ENCODE data around the gene TP73.

The TP73 gene

DNA sequence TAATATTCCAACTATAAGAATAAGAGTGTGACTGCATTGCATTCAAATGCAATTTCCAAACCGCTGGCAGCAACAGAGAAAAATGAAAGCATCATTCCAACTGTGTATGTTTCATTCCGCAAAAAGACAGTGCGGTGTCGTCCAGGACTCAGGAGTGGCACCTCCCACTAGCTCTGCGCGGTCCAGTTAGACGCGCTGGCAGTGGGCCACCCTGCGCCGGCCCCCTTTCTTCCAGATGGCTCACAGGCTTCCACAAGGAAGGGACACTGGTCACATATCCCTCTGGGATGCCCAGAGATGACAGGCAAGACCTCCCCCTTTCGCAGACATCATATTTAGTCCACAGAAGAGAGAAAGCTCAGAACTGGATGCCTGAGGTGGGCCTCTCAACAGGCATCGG lies 14.3 kb upstream of the TP73 start:
- Histone ChIP-seq H3K9me3 (ENCODE audit: control insufficient read depth, insufficient read depth, low read depth, low read length) (no peaks in the 10 kb centered on the region), H3K36me3 (ENCODE audit: control insufficient read depth, insufficient read depth, low read length) (peaks cover 71% of the 10 kb centered on the region), H3K9ac (ENCODE audit: low read length) (no peak overlapping the region), H3K27me3 (ENCODE audit: control insufficient read depth, insufficient read depth, low read length) (no peaks in the 10 kb centered on the region), H3K27ac (ENCODE audit: low read depth, low read length) (no peak overlapping the region), H3K4me3 (ENCODE audit: low read depth, low read length) (no peak overlapping the region), H3K4me1 (ENCODE audit: control insufficient read depth, insufficient read depth, low read length) (no peaks in the 10 kb centered on the region)

DNA sequence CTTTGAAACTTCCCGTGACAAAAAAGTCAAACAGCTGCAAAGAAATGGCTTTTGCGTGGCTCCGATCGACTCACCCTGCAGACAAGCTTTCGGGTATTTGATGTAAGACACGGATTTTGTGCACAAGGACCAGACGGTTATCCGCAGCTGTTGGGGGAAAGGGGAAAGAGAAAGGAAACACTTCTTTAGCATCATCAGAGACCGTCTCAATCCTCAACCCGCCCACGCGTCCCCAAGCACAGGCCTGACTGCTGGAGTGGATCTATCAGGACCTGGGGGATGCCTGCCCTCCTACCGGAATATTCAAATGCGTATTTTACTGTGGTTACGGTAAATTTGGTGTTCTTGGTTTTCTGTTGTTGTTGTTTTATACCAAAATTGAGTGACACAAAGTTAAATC lies 13.6 kb upstream of the TP73 start:
- no peaks in the 10 kb centered on the region for H3K4me1 ChIP-seq (ENCODE audit: control insufficient read depth, insufficient read depth, low read length)
- no peak overlapping the region for H3K4me3 ChIP-seq (ENCODE audit: low read depth, low read length)
- peaks cover 68% of the 10 kb centered on the region for H3K36me3 ChIP-seq (ENCODE audit: control insufficient read depth, insufficient read depth, low read length)
- no peaks in the 10 kb centered on the region for H3K9me3 ChIP-seq (ENCODE audit: control insufficient read depth, insufficient read depth, low read depth, low read length)
- H3K27ac ChIP-seq (ENCODE audit: low read depth, low read length): no peak overlapping the region
- H3K9ac ChIP-seq (ENCODE audit: low read length): no peak overlapping the region
- no peaks in the 10 kb centered on the region for H3K27me3 ChIP-seq (ENCODE audit: control insufficient read depth, insufficient read depth, low read length)

DNA sequence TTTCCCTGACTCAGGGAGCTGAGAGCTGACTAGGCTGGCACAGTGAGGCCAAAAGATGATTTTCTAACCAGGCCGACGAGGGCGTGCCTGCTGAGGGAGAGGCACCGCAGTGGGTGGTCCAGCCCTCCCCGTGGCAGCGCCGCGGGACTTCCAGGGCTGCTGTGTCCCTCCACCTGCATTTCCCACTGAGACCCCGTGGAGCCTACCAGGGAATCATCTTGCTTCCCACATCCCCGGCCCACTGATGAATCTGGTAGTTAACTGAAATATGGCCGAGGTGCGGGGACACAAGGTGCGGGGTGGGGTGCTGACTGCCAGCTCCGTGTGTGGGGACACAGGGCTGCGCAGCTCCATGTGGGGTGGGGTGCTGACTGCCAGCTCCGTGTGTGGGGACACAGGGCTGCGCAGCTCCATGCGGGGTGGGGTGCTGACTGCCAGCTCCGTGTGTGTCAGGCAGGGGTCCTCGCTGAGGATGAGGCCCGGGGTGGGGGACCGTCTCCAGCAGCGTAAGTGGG lies 12.9 kb upstream of the TP73 start:
- Histone ChIP-seq H3K4me1 (ENCODE audit: control insufficient read depth, insufficient read depth, low read length) (no peaks in the 10 kb centered on the region), H3K27ac (ENCODE audit: low read depth, low read length) (no peak overlapping the region), H3K27me3 (ENCODE audit: control insufficient read depth, insufficient read depth, low read length) (no peaks in the 10 kb centered on the region), H3K9ac (ENCODE audit: low read length) (no peak overlapping the region), H3K4me3 (ENCODE audit: low read depth, low read length) (no peak overlapping the region), H3K9me3 (ENCODE audit: control insufficient read depth, insufficient read depth, low read depth, low read length) (no peaks in the 10 kb centered on the region), H3K36me3 (ENCODE audit: control insufficient read depth, insufficient read depth, low read length) (peaks cover 62% of the 10 kb centered on the region)

DNA sequence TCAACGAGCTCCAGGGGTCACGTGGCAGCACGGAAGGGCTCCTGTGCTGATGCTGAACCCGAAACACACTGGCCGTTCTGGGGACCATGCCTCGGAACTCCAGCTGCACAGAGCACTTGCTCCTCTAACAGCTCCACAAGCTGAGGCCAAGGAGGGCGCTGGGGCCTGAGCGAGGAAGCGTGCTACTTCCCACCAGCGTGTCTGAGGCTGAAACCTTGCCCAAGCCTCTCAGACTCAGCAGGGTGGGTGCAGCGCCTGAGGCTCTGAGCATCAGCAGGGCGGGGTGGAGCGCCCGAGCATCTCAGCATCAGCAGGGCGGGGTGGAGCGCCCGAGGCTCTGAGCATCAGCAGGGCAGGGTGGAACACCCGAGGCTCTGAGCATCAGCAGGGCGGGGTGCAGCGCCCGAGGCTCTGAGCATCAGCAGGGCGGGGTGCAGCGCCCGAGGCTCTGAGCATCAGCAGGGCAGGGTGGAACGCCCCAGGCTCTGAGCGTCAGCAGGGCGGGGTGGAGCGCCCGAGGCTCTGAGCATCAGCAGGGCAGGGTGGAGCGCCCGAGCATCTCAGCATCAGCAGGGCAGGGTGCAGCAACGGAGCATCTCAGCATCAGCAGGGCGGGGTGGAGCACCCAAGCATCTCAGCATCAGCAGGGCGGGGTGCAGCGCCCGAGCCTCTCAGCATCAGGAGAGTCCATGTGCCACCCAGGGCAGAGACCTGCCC lies 12.0 kb upstream of the TP73 start:
- Histone ChIP-seq H3K36me3 (ENCODE audit: control insufficient read depth, insufficient read depth, low read length) (peaks cover 59% of the 10 kb centered on the region), H3K4me3 (ENCODE audit: low read depth, low read length) (no peak overlapping the region), H3K9me3 (ENCODE audit: control insufficient read depth, insufficient read depth, low read depth, low read length) (no peaks in the 10 kb centered on the region), H3K27me3 (ENCODE audit: control insufficient read depth, insufficient read depth, low read length) (no peaks in the 10 kb centered on the region), H3K27ac (ENCODE audit: low read depth, low read length) (no peak overlapping the region), H3K9ac (ENCODE audit: low read length) (no peak overlapping the region), H3K4me1 (ENCODE audit: control insufficient read depth, insufficient read depth, low read length) (no peaks in the 10 kb centered on the region)

DNA sequence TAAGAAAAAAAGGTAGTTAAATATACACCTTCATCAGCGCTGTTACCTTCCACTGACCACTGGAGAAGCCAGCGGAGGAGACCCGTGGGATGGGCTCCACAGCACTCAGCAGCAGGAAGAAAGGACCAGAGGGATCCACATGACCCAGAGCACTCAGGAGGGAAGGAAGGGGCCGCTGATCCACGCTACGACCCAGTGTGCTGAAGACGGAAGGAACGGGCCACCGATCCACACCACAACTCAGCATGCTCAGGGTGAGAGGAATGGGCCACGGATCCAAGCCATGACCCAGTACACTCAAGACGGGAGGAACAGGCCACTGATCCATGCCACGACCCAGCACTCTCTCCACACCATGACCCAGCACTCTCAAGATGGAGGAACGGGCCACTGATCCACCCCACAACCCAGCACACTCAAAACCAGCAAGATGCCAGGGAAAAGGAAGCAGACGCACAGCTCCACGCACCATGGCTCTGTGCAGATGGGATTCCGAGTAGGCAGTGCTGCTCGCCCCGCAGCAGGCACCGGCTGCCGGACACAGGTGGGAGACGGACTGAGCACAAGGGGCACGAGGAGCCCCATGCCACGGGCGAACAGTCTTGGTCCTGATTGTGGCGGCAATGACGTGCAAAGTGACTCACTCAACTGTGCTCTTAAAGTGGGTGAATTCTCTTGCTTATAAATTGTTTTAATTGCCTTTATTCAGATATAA lies 11.1 kb upstream of the TP73 start:
- H3K9ac ChIP-seq (ENCODE audit: low read length): no peak overlapping the region
- no peak overlapping the region for H3K27ac ChIP-seq (ENCODE audit: low read depth, low read length)
- H3K36me3 ChIP-seq (ENCODE audit: control insufficient read depth, insufficient read depth, low read length): peaks cover 54% of the 10 kb centered on the region

DNA sequence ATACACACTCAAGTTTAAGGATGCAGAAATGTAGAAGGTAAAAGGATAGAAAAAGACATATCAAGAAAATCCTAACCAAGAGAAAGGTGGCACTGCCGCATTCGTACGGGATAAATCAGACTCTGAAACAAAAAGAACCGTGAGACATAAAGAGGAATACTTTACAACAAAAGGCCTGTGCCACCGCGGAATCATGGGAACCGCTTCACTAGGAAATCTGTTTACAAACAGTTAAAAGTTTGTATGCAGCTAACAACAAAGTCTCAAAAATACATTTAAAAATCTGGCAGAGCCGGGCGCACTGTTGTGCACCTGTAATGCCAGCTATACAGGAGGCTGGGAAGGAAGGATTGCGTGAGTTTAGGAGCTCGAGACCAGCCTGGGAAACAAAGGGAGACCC lies 10.5 kb upstream of the TP73 start:
- no peak overlapping the region for H3K27ac ChIP-seq (ENCODE audit: low read depth, low read length)
- no peaks in the 10 kb centered on the region for H3K4me1 ChIP-seq (ENCODE audit: control insufficient read depth, insufficient read depth, low read length)
- no peak overlapping the region for H3K9ac ChIP-seq (ENCODE audit: low read length)
- no peaks in the 10 kb centered on the region for H3K9me3 ChIP-seq (ENCODE audit: control insufficient read depth, insufficient read depth, low read depth, low read length)
- H3K27me3 ChIP-seq (ENCODE audit: control insufficient read depth, insufficient read depth, low read length): no peaks in the 10 kb centered on the region
- H3K36me3 ChIP-seq (ENCODE audit: control insufficient read depth, insufficient read depth, low read length): peaks cover 54% of the 10 kb centered on the region
- no peak overlapping the region for H3K4me3 ChIP-seq (ENCODE audit: low read depth, low read length)

More for the DNA sequence above, 11.1 kb upstream of the TP73 start:
- Histone ChIP-seq H3K4me3 (ENCODE audit: low read depth, low read length) (no peak overlapping the region), H3K9me3 (ENCODE audit: control insufficient read depth, insufficient read depth, low read depth, low read length) (no peaks in the 10 kb centered on the region), H3K27me3 (ENCODE audit: control insufficient read depth, insufficient read depth, low read length) (no peaks in the 10 kb centered on the region), H3K4me1 (ENCODE audit: control insufficient read depth, insufficient read depth, low read length) (no peaks in the 10 kb centered on the region)

DNA sequence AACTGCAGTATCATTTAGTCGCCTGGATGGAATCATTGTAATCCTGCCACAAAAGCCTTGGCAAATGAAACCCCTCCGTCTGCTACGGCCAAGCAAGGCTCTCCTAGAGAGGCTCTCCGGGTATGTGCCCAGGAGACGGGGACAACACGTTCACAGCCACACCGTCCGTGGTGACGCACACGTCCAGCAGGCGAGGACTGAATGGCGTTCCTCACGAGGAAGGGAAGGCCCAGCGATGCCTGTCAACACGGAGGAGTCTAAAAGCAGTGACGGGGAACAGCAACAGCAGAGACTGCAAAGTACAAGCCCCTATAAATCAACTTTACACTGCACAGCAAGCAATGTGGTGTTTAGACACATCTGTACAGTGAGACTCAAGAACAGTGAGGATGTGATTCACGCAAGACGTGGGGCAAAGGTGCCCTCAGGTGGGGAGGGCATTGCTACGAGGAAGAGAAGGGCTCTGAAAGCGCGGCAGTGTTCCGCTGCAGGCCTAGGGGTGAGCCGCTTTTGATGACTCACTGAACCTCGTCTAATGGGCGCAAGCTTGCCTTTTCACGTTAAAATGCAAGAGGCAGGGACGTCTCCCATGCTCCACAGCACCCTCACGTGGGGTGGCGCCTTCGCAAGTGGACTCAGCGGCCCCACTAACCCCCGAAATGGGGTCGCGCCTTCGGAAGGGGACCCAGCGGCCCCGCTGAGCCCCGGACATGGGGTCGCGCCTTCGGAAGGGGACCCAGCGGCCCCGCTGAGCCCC lies 9.2 kb upstream of the TP73 start:
- Histone ChIP-seq H3K9ac (ENCODE audit: low read length) (no peak overlapping the region), H3K27me3 (ENCODE audit: control insufficient read depth, insufficient read depth, low read length) (no peaks in the 10 kb centered on the region), H3K36me3 (ENCODE audit: control insufficient read depth, insufficient read depth, low read length) (peaks cover 47% of the 10 kb centered on the region), H3K9me3 (ENCODE audit: control insufficient read depth, insufficient read depth, low read depth, low read length) (no peaks in the 10 kb centered on the region), H3K27ac (ENCODE audit: low read depth, low read length) (no peak overlapping the region), H3K4me1 (ENCODE audit: control insufficient read depth, insufficient read depth, low read length) (no peaks in the 10 kb centered on the region), H3K4me3 (ENCODE audit: low read depth, low read length) (no peak overlapping the region)

DNA sequence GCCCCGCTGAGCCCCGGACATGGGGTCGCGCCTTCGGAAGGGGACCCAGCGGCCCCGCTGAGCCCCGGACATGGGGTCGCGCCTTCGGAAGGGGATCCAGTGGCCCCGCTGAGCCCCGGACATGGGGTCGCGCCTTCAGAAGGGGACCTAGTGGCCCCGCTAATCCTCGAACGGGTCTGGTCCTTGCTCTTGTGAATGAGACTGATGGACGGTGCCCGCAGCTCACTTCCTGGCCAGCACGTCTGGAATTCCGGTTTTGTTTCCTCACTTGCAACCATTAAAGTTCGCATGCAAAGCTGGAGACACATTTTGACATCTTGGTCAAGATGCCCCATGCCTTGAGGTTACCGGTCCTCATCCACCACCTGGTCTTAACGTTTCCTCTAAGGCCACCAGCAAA lies 8.0 kb upstream of the TP73 start:
- Histone ChIP-seq H3K36me3 (ENCODE audit: control insufficient read depth, insufficient read depth, low read length) (peaks cover 42% of the 10 kb centered on the region), H3K27me3 (ENCODE audit: control insufficient read depth, insufficient read depth, low read length) (no peaks in the 10 kb centered on the region), H3K27ac (ENCODE audit: low read depth, low read length) (no peak overlapping the region), H3K4me3 (ENCODE audit: low read depth, low read length) (no peak overlapping the region), H3K9ac (ENCODE audit: low read length) (no peak overlapping the region), H3K4me1 (ENCODE audit: control insufficient read depth, insufficient read depth, low read length) (peaks cover 5% of the 10 kb centered on the region; the same call in 1 of the 2 replicates), H3K9me3 (ENCODE audit: control insufficient read depth, insufficient read depth, low read depth, low read length) (no peaks in the 10 kb centered on the region)

DNA sequence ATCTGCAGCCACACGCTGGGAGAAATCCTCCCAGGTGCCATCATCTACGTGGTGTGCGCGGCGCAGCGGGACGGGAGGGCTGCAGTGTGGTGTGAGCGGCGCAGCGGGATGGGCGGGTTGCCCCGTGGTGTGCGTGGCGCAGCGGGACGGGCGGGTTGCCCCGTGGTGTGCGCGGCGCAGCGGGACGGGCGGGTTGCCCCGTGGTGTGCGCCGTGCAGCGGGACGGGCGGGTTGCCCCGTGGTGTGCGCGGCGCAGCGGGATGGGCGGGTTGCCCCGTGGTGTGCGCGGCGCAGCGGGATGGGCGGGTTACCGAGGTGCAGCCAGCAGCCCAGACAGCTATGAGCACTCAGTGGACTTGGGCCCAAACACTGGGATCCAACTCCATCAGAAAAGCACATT lies 7.1 kb upstream of the TP73 start:
- Histone ChIP-seq H3K4me3 (ENCODE audit: low read depth, low read length) (no peak overlapping the region), H3K4me1 (ENCODE audit: control insufficient read depth, insufficient read depth, low read length) (peaks cover 6% of the 10 kb centered on the region; the same call in 1 of the 2 replicates), H3K9ac (ENCODE audit: low read length) (no peak overlapping the region), H3K27me3 (ENCODE audit: control insufficient read depth, insufficient read depth, low read length) (peaks cover 3% of the 10 kb centered on the region), H3K36me3 (ENCODE audit: control insufficient read depth, insufficient read depth, low read length) (peaks cover 33% of the 10 kb centered on the region), H3K27ac (ENCODE audit: low read depth, low read length) (no peak overlapping the region), H3K9me3 (ENCODE audit: control insufficient read depth, insufficient read depth, low read depth, low read length) (no peaks in the 10 kb centered on the region)

DNA sequence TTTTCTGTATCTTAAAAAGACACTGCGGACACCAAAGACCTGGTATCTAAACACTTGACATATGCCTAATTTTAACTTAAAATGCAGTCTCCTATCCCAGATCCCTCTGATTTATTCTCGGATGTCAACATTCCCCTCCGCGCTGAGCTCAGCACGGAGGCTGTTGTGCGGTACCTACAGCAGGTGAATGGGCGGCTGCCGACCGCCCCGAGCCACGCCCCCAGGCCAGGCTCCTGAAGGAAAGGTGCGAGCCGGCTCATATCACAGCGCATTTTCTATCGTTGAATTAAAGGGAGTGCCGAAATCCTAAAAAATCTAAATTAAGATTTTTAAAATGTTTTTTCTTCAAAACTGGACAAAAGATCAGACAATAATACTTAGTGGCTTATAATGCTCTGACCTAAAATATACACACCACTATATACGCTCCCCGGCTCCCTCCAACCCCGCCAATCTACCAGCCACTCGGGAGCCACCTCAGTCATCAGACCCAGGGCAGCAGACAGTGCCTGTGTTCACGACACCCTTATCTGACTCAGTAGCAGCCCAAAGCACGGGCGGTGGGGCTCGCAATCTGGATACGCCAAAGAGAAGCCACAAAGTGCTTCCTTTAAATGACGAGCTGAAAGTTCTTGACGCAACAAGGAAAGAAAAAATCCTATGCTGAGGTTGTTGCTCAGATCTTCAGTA lies 6.5 kb upstream of the TP73 start:
- no peak overlapping the region for H3K4me3 ChIP-seq (ENCODE audit: low read depth, low read length)

More for the DNA sequence above, 6.5 kb upstream of the TP73 start:
- Histone ChIP-seq H3K36me3 (ENCODE audit: control insufficient read depth, insufficient read depth, low read length) (peaks cover 31% of the 10 kb centered on the region), H3K9me3 (ENCODE audit: control insufficient read depth, insufficient read depth, low read depth, low read length) (no peaks in the 10 kb centered on the region), H3K4me1 (ENCODE audit: control insufficient read depth, insufficient read depth, low read length) (peaks cover 9% of the 10 kb centered on the region; the same call in 1 of the 2 replicates), H3K27me3 (ENCODE audit: control insufficient read depth, insufficient read depth, low read length) (peaks cover 8% of the 10 kb centered on the region), H3K9ac (ENCODE audit: low read length) (no peak overlapping the region), H3K27ac (ENCODE audit: low read depth, low read length) (no peak overlapping the region)
